Breast epithelium (tissue), 4 donors: ENCODE measurements around the gene ZNF668. TPM values are rescaled to one million over a fixed set of nuclear protein-coding genes. Genes with fewer than 3 reads are reported as not detected.
"Not testable (repeated sequence)": the region's sequence is repeated elsewhere in the genome, so short reads cannot be mapped to it uniquely, and the experiment has no call there.

ENCODE experiments used
- DNase-seq, 2 donors: peaks; one replicate each; pipeline ENCODE4 v3.0.0-alpha.2; 2019; ENCODE audit warnings: low spot score in 2 of 2
- H3K27ac ChIP-seq, 2 donors: fragments of 200-600 bp; sonication (generic) in 1 of 2; one replicate each; pipeline ENCODE4 v1.5.1; 2016 to 2019; ENCODE audit warnings: mild to moderate bottlenecking in 1 of 2
- H3K27me3 ChIP-seq, 2 donors: fragments of 200-600 bp; sonication (generic) in 1 of 2; one replicate each; pipeline versions ENCODE4 v1.5.1 to v1.6.0; 2017 to 2019; ENCODE audit warnings: control low read depth in 1 of 2, mild to moderate bottlenecking in 1 of 2
- H3K36me3 ChIP-seq: fragments of 200-600 bp; one replicate; pipeline ENCODE4 v1.5.1; 2019
- H3K4me1 ChIP-seq, 2 donors: fragments of 200-600 bp; sonication (generic); one replicate each; pipeline ENCODE4 v1.5.1; 2016 to 2019; ENCODE audit warnings: control low read depth in 1 of 2
- H3K4me3 ChIP-seq, 3 donors: fragments of 200-600 bp; sonication (generic); 1 replicate in 2 of 3; 2 replicates in 1 of 3; pipeline ENCODE4 v1.5.1; 2016 to 2019; ENCODE audit warnings: mild to moderate bottlenecking in 3 of 3, moderate library complexity in 2 of 3
- H3K9me3 ChIP-seq, 2 donors: fragments of 200-600 bp; sonication (generic) in 1 of 2; one replicate each; pipeline ENCODE4 v1.5.1; 2016 to 2019; ENCODE audit warnings: control low read depth in 1 of 2
- POLR2A ChIP-seq: fragments of 450-650 bp; IDR thresholded peaks from one replicate; pipeline ENCODE4 v1.6.1; 2016; ENCODE audit warnings: antibody characterized with exemption, mild to moderate bottlenecking, moderate library complexity
- POLR2AphosphoS5 ChIP-seq, 3 donors: sonication (generic); formaldehyde crosslinking; IDR thresholded peaks; one replicate each; pipeline ENCODE4 v1.6.1; 2017; ENCODE audit warnings: antibody characterized with exemption in 3 of 3
- intact Hi-C: fragments of 100-400 bp; cut with DNase I; formaldehyde crosslinking; loops from one replicate; pipeline ENCODE4 v1.15.1; 2023; ENCODE audit warnings: low total_unique reads
- total RNA-seq, 3 donors: library from RNA; depleted of rRNA; stranded (reverse); fragments of >200 nt; gene quantifications; one replicate each; pipeline ENCODE4 v1.1.0, GENCODE V29; 2016
- TF ChIP-seq, protein P1 (sequence below), 3 donors: fragments of 450-650 bp; IDR thresholded peaks; one replicate each; pipeline ENCODE4 v1.5.1; 2016 to 2017; ENCODE audit warnings: antibody characterized with exemption in 3 of 3, mild to moderate bottlenecking in 3 of 3, moderate library complexity in 3 of 3

Gene ZNF668
- total RNA-seq, 3 donors from 2014 or later: 6.7 to 8.9 (median 8.8) TPM

DNA sequence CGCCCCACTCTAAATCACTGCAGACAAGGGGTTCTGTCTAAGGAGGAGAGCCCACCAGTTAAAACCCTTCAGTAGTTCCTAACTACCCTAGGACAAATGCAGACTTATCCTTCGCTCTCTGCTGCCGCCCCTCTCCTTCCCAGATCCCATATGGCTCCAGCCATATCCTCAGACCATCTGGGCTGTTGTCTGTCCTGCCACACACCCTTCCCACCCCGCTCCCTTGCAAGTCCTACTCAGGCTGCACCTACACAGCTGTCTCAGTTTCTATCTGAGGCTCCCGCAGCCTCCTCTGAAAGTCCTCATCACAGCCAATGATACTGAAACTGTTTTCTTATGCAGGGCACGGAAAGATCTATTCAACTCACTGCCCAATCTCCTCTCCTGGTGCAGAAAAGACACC, 33.4 kb upstream of the ZNF668 start:
- H3K36me3 ChIP-seq: peaks cover 4% of the 10 kb centered on the region
- intact Hi-C loops: no loop called here
- H3K27ac ChIP-seq: no peak overlapping the region
- TF ChIP-seq POLR2A: no peak
- no peak for TF ChIP-seq POLR2AphosphoS5 (IDR thresholded peaks at IDR 0.05)
- TF ChIP-seq, protein P1, sequence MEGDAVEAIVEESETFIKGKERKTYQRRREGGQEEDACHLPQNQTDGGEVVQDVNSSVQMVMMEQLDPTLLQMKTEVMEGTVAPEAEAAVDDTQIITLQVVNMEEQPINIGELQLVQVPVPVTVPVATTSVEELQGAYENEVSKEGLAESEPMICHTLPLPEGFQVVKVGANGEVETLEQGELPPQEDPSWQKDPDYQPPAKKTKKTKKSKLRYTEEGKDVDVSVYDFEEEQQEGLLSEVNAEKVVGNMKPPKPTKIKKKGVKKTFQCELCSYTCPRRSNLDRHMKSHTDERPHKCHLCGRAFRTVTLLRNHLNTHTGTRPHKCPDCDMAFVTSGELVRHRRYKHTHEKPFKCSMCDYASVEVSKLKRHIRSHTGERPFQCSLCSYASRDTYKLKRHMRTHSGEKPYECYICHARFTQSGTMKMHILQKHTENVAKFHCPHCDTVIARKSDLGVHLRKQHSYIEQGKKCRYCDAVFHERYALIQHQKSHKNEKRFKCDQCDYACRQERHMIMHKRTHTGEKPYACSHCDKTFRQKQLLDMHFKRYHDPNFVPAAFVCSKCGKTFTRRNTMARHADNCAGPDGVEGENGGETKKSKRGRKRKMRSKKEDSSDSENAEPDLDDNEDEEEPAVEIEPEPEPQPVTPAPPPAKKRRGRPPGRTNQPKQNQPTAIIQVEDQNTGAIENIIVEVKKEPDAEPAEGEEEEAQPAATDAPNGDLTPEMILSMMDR (IDR thresholded peaks at IDR 0.05): no peak
- H3K9me3 ChIP-seq: no peaks in the 10 kb centered on the region
- no peaks in the 10 kb centered on the region for H3K4me1 ChIP-seq
- no peak for DNase-seq
- no peaks in the 10 kb centered on the region for H3K27me3 ChIP-seq
- peak overlapping the region in 1 of 3 donors; percentile 84 for H3K4me3 ChIP-seq

DNA sequence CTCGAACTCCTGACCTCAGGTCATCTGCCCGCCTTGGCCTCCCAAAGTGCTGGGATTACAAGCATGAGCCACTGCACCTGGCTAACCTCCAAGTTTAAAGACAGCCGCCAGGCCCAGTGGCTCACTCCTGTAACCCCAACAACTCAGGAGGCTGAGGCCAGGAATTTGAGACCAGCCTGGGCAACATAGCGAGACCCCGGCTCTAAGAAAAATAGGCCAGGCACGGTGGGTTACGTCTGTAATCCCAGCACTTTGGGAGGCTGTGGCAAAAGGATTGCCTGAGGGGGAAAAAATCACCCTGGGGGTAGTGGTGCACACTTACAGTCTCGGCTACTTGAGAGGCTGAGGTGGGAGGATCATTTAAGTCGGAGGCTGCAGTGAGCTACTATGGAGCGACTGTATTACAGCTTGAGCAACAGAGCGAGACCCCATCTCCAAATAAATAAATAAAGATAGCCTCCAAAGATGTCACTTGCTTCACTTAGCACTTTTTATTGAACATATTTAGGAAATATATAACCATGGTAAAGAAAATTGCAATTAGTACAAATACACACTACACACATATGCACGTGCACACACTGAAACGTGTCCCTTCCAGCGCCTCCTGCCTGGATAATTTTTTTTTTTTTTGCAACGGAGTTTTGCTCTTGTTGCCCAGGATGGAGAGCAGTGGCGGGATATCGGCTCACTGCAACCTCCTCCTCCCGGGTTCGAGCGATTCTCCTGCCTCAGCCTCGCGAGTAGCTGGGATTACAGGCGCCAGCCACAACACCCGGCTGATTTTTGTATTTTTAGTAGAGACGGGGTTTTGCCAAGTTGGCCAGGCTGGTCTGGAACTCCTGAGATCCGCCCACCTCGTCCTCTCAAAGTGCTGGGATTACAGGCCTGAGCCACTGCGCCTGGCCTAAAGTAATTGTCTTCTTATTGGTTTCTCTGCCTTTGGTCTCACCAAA, 32.7 kb upstream of the ZNF668 start:
- intact Hi-C loops: no loop called here
- H3K36me3 ChIP-seq: no peaks in the 10 kb centered on the region
- no peak overlapping the region for H3K4me3 ChIP-seq
- H3K4me1 ChIP-seq: no peaks in the 10 kb centered on the region
- no peaks in the 10 kb centered on the region for H3K27me3 ChIP-seq
- no peak for DNase-seq
- H3K27ac ChIP-seq: no peak overlapping the region
- TF ChIP-seq, protein P1 (IDR thresholded peaks at IDR 0.05): no peak
- no peak for TF ChIP-seq POLR2AphosphoS5 (IDR thresholded peaks at IDR 0.05)
- no peak for TF ChIP-seq POLR2A
- H3K9me3 ChIP-seq: no peaks in the 10 kb centered on the region

DNA sequence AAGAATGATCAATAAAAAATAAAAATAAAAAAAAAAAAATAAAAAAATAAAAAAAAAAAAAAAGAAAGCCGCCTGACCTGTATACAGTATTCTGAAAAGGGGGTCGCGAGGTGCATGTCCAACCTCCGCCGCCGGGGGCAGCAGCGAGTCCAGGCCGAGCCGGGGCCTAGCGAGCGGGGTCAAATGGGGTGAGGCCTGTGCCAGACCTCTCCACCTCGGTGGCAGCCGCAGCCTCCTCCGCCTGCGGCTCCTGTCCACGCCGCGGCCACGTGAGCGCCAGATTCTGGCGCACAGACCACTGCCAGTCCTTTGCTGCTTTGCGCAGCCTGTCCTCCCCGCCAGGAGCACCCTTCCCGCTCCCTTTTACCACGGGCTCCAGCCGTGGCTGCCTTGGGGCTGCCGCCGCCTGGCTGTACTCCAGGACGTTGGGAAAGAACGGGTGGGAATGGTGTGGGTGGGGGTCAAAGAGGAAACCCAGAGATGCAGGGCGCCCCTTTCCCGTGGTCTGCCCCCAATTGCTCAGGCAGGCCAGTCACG, 31.7 kb upstream of the ZNF668 start:
- intact Hi-C loops: no loop called here
- peak; percentile 87 to 90 for DNase-seq
- peak overlapping the region in 2 of 3 donors; percentile 30 to 36 for H3K4me3 ChIP-seq

GRCh38 chr16:31100876-31101641, 27.0 kb upstream of the ZNF668 start:
- H3K4me1 ChIP-seq, H3K27ac ChIP-seq, H3K36me3 ChIP-seq, H3K4me3 ChIP-seq, intact Hi-C loops, DNase-seq, H3K27me3 ChIP-seq, H3K9me3 ChIP-seq: not testable (repeated sequence)

More for the DNA sequence above, 31.7 kb upstream of the ZNF668 start:
- Histone ChIP-seq H3K9me3 (no peaks in the 10 kb centered on the region), H3K36me3 (no peaks in the 10 kb centered on the region), H3K27me3 (no peaks in the 10 kb centered on the region), H3K4me1 (no peaks in the 10 kb centered on the region), H3K27ac (peak overlapping the region; percentile 52 to 63)
- TF ChIP-seq, protein P1 (IDR thresholded peaks at IDR 0.05): peak; percentile 71 to 86 (median 77)
- TF ChIP-seq POLR2A: no peak
- TF ChIP-seq POLR2AphosphoS5 (IDR thresholded peaks at IDR 0.05): peak; percentile 13 to 63 (median 50)

DNA sequence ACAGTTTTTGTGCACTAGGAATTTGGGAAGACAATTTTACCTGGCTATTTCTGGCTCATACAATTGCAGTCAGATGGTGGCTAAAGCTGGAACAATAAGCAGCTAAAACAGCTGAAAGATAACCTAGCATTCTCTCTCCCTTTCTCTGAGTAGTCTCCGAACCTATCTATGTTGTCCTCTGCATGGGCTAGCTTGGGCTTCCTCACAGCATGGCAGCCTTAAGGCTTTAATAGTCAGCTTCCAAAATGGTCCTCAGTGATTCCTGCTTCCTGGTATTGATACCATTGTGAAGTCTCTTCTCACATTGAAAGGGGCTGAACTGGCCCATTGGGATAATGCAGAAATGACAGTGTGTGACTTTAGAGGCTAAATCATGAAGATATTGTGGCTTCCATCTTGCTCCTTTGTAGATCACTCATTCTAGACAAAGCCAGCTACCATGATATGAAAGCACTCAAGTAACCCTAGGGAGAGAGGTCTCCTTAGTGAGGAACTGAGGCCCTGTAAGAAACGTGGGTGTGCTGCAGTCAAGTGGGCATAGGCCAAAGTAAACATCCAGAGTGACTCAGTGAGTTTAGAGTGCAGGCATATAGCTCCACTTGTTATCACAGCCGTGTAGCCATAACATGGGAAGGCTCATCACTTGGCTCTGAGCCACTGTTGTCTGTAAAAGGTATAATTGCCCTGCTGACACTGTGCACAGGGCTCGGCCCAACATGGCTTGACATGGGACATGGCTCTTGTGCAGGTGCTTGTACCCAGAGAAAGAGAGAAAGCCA, 26.0 kb upstream of the ZNF668 start:
- intact Hi-C loops: no loop called here
- no peak overlapping the region for H3K4me3 ChIP-seq
- TF ChIP-seq POLR2AphosphoS5 (IDR thresholded peaks at IDR 0.05) (no peak), POLR2A (no peak)
- TF ChIP-seq, protein P1 (IDR thresholded peaks at IDR 0.05): no peak

More for the DNA sequence above, 26.0 kb upstream of the ZNF668 start:
- H3K27ac ChIP-seq: no peak overlapping the region
- no peaks in the 10 kb centered on the region for H3K9me3 ChIP-seq
- H3K27me3 ChIP-seq: no peaks in the 10 kb centered on the region
- no peak for DNase-seq
- no peaks in the 10 kb centered on the region for H3K4me1 ChIP-seq
- H3K36me3 ChIP-seq: no peaks in the 10 kb centered on the region
